HL-60 (cell line): ENCODE measurements around the gene ARHGAP26.

Source experiments
- DNase-seq, 2 experiments: peaks; one replicate each; pipeline ENCODE4 v3.0.0-alpha.2; 2010 to 2020; ENCODE audit warnings: low read depth in 1 of 2, low spot score in 1 of 2
- H3K27ac ChIP-seq: fragments of 250-450 bp; sonication (Bioruptor Pico); replicated peaks from 2 replicates; pipeline ENCODE4 v1.5.1; 2020; ENCODE audit warnings: mild to moderate bottlenecking, moderate library complexity
- H3K27me3 ChIP-seq: fragments of 250-450 bp; sonication (Bioruptor Pico); 2 replicates; pipeline ENCODE4 v1.5.1; 2021; ENCODE audit warnings: mild to moderate bottlenecking, moderate library complexity; ENCODE audit not compliant: insufficient read depth, poor library complexity, severe bottlenecking
- H3K4me3 ChIP-seq: replicated peaks from 2 replicates; pipeline ENCODE4 v1.5.1; 2011; ENCODE audit warnings: mild to moderate bottlenecking, control low read depth, low read length; ENCODE audit not compliant: insufficient read depth
- GABPA ChIP-seq: IDR thresholded peaks from 2 replicates; pipeline ENCODE4 v1.6.1; 2012; ENCODE audit warnings: low read depth
- POLR2AphosphoS5 ChIP-seq: IDR thresholded peaks from 2 replicates; pipeline ENCODE4 v1.6.1; 2012; ENCODE audit warnings: low read depth
- SPI1 ChIP-seq: IDR thresholded peaks from 2 replicates; pipeline ENCODE4 v1.6.1; 2012; ENCODE audit warnings: low read depth, mild to moderate bottlenecking, borderline replicate concordance
- TF ChIP-seq, protein P1 (sequence below): IDR thresholded peaks from 2 replicates; pipeline ENCODE4 v1.6.1; 2012; ENCODE audit warnings: low read depth; ENCODE audit not compliant: insufficient replicate concordance
- TF ChIP-seq, protein P2 (sequence below): IDR thresholded peaks from one replicate; pipeline ENCODE4 v1.5.1; 2011; ENCODE audit warnings: low read length, control low read depth, inconsistent platforms; ENCODE audit not compliant: insufficient read depth

Gene ARHGAP26

DNA sequence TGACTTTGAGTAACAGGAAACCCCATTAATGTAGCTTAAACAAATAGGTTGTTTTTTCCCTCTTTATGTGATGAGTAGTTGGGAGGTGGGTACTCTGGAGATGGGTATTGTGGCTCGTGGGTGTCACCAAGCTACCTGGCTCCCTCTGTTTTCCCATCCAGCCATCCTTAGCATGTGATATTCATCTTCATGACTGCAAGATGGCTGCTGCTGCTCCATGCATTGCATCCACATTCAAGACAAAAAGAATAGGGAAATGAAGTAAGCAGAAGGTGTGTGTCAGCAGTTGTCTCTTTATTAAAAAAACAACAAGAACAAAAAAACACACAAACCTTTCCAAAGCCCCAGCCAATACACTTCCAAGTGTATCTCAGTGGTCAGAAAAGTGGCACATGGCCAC lies 6.5 kb upstream of the ARHGAP26 start:
- Histone ChIP-seq H3K4me3 (no peak overlapping the region), H3K27me3 (no peaks in the 10 kb centered on the region), H3K27ac (no peak overlapping the region)
- DNase-seq: no peak
- TF ChIP-seq GABPA (no peak), SPI1 (no peak), POLR2AphosphoS5 (no peak)
- TF ChIP-seq, protein P1, sequence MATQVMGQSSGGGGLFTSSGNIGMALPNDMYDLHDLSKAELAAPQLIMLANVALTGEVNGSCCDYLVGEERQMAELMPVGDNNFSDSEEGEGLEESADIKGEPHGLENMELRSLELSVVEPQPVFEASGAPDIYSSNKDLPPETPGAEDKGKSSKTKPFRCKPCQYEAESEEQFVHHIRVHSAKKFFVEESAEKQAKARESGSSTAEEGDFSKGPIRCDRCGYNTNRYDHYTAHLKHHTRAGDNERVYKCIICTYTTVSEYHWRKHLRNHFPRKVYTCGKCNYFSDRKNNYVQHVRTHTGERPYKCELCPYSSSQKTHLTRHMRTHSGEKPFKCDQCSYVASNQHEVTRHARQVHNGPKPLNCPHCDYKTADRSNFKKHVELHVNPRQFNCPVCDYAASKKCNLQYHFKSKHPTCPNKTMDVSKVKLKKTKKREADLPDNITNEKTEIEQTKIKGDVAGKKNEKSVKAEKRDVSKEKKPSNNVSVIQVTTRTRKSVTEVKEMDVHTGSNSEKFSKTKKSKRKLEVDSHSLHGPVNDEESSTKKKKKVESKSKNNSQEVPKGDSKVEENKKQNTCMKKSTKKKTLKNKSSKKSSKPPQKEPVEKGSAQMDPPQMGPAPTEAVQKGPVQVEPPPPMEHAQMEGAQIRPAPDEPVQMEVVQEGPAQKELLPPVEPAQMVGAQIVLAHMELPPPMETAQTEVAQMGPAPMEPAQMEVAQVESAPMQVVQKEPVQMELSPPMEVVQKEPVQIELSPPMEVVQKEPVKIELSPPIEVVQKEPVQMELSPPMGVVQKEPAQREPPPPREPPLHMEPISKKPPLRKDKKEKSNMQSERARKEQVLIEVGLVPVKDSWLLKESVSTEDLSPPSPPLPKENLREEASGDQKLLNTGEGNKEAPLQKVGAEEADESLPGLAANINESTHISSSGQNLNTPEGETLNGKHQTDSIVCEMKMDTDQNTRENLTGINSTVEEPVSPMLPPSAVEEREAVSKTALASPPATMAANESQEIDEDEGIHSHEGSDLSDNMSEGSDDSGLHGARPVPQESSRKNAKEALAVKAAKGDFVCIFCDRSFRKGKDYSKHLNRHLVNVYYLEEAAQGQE: no peak
- TF ChIP-seq, protein P2, sequence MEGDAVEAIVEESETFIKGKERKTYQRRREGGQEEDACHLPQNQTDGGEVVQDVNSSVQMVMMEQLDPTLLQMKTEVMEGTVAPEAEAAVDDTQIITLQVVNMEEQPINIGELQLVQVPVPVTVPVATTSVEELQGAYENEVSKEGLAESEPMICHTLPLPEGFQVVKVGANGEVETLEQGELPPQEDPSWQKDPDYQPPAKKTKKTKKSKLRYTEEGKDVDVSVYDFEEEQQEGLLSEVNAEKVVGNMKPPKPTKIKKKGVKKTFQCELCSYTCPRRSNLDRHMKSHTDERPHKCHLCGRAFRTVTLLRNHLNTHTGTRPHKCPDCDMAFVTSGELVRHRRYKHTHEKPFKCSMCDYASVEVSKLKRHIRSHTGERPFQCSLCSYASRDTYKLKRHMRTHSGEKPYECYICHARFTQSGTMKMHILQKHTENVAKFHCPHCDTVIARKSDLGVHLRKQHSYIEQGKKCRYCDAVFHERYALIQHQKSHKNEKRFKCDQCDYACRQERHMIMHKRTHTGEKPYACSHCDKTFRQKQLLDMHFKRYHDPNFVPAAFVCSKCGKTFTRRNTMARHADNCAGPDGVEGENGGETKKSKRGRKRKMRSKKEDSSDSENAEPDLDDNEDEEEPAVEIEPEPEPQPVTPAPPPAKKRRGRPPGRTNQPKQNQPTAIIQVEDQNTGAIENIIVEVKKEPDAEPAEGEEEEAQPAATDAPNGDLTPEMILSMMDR: no peak

DNA sequence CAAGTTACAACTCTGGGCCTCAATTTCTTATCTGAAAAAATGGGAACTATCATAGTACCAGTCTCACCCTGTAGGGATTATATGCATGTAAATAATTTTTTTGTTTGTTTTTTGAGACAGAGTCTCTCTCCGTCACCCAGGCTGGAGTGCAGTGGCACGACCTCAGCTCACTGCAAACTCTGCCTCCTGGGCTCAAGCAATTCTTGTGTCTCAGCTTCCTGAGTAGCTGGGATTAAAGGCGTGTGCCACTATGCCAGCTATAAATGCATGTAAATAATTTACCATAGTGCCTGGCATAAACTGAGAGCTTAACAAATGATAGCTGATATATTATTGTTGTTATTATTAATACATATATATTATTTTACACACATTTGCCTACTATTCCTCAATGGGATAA lies 3.0 kb upstream of the ARHGAP26 start:
- Histone ChIP-seq H3K27ac (no peak overlapping the region), H3K27me3 (no peaks in the 10 kb centered on the region), H3K4me3 (no peak overlapping the region)
- DNase-seq: no peak
- TF ChIP-seq, protein P1: no peak
- no peak for TF ChIP-seq POLR2AphosphoS5
- TF ChIP-seq SPI1: no peak
- no peak for TF ChIP-seq GABPA
- TF ChIP-seq, protein P2: no peak

DNA sequence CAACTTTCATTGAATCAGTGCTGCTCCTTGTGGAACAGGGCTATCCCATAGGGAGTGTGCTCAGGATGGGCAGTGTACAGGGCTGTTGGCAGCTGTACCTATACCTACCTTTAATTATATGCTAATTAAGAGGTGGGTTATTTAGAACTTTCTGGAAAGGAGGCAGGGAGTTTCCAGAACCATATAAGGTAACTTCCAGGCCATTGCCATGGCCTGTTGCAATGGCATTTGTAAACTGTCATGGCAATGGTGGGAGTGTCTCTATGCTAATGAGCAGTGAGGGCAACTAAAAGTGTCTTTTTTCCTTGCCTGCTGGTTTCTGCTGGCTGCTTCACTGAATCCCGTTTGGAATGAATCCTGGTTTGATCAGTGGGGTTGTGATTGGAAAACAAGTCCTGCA lies 2.3 kb upstream of the ARHGAP26 start:
- H3K27ac ChIP-seq: no peak overlapping the region
- no peaks in the 10 kb centered on the region for H3K27me3 ChIP-seq
- DNase-seq: no peak
- TF ChIP-seq POLR2AphosphoS5 (no peak), GABPA (no peak), SPI1 (no peak)
- TF ChIP-seq, protein P1: no peak
- TF ChIP-seq, protein P2: no peak
- H3K4me3 ChIP-seq: no peak overlapping the region
